IPS-15b (cell line): ENCODE data around the gene CLDN10.
A peak's percentile ranks its signal among the peaks of the same experiment; 100 is the strongest.
"Not testable (repeated sequence)": the region's sequence is repeated elsewhere in the genome, so short reads cannot be mapped to it uniquely, and the experiment has no call there.

Experiments used
- H3K27me3 ChIP-seq: one replicate; pipeline ENCODE4 v1.6.1; 2013; ENCODE audit warnings: low read length; ENCODE audit not compliant: control insufficient read depth, insufficient read depth
- H3K36me3 ChIP-seq: one replicate; pipeline ENCODE4 v1.6.1; 2013; ENCODE audit warnings: low read length; ENCODE audit not compliant: control insufficient read depth, insufficient read depth
- H3K4me1 ChIP-seq: one replicate; pipeline ENCODE4 v1.6.1; 2013; ENCODE audit warnings: mild to moderate bottlenecking, low read length; ENCODE audit not compliant: control insufficient read depth, insufficient read depth
- H3K4me3 ChIP-seq: one replicate; pipeline ENCODE4 v1.5.1; 2013; ENCODE audit warnings: low read depth, low read length
- H3K9ac ChIP-seq: one replicate; pipeline ENCODE4 v1.6.1; 2013; ENCODE audit warnings: low read depth, mild to moderate bottlenecking, low read length
- H3K9me3 ChIP-seq: one replicate; pipeline ENCODE4 v1.6.1; 2013; ENCODE audit warnings: mild to moderate bottlenecking, low read length; ENCODE audit not compliant: control insufficient read depth, insufficient read depth

Gene CLDN10, protein sequence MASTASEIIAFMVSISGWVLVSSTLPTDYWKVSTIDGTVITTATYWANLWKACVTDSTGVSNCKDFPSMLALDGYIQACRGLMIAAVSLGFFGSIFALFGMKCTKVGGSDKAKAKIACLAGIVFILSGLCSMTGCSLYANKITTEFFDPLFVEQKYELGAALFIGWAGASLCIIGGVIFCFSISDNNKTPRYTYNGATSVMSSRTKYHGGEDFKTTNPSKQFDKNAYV

DNA sequence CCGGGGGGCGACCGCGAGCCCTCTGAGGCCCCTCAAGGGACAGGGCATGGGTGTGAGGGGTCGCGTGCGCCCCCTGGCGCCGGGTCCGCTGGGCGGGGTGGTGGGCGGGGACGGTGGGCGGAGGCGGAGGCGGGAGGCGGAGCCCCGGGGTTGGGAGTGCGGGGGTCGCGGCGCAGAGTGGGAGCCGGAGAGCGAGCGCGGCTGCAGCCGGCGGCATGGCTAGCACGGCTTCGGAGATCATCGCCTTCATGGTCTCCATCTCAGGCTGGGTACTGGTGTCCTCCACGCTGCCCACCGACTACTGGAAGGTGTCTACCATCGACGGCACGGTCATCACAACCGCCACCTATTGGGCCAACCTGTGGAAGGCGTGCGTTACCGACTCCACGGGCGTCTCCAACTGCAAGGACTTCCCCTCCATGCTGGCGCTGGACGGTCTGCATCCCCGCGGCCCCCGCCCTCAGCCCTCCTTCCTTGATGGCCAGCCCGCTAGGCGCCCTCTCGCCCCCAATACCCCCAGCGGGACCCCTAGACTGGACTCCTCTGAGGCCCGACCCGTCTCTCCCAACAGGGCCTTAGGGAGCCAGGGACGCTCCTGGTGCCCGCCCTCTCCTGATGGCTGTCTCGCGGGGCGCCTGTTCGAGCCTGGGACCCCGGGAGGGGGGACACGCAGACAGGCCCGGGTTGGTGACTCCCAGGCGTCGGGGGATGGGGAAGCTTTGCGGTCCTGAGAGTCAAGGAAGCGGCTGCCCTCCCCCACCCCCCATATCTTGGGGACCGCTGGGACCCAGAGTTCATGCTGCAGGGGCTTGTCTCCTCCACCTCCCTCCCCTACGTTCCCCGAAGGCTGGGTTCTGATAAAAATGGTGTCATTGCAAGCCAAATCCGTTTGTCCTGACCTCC is at the start of gene CLDN10:
Gene CLDN10, plus strand, starts transcription at position 182 of the 903 bp plus-strand sequence. Its CDS starts 34 bp downstream, at position 216.
- no peaks in the 10 kb centered on the region for H3K36me3 ChIP-seq
- no peaks in the 10 kb centered on the region for H3K9me3 ChIP-seq
- H3K4me3 ChIP-seq: peak within 1 kb of the TSS; percentile 93
- peaks cover 20% of the 10 kb centered on the region for H3K27me3 ChIP-seq
- H3K9ac ChIP-seq: no peak within 1 kb of the TSS
- H3K4me1 ChIP-seq: peaks cover 7% of the 10 kb centered on the region

DNA sequence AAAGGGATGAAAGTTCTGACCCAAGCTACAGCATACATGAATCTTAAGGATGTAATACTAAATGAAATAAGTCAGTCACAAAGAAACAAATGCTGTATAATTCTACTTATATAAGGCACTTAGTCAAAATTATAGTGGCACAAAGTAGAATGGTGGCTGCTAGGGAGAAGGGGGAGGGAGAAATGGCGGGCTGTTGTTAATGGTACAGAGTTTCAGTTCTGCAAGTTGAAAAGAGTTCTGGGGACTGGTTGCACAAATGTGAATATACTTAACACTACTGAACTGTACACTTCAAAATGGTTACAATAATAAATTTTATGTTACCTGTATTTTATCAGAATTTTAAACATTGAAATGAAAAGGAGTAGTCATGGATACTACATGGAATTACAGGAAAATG is 48.9 kb upstream of the CLDN10 start:
- Histone ChIP-seq H3K36me3 (no peaks in the 10 kb centered on the region), H3K4me1 (peaks cover 11% of the 10 kb centered on the region), H3K9ac (no peak overlapping the region), H3K4me3 (no peak overlapping the region), H3K27me3 (peaks cover 5% of the 10 kb centered on the region), H3K9me3 (no peaks in the 10 kb centered on the region)

DNA sequence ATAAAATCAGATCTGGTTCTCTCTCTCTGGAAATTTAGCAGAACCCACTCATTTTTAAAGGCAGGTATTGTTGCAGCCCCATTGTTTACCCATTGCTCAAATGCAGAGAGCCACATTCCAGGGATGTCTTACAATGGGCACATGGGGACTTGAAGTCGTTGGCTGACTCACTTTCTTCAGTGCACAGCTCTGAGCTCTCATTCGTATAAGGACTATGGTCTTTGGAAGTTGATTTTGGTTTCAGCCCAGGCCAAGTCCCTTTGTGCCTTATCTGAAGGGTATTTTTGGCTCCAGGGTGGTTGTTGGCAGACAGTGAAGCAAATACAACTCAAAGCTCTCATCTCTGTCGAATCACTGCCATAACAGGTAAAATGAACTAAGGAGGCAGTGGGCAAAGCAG is 47.3 kb upstream of the CLDN10 start:
- H3K36me3 ChIP-seq: no peaks in the 10 kb centered on the region
- no peak overlapping the region for H3K4me3 ChIP-seq
- H3K9me3 ChIP-seq: no peaks in the 10 kb centered on the region

DNA sequence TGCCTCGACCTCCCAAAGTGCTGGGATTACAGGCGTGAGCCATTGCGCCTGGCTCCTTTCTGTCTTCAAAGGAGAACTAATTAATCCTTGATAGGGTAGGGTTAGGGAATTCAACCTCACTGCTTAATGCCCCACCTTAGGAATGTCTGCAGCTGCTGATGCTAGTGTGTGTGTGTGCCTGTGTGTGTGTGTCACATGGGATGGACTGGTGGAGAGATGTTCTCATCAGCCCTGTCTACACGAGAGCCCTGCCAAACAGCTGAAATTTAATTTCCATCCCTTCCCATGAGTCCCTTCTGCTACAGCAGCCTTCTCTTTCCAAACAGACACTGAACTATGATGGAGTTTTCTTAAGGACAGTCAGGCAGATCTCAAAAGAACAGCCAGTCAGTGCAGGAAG is 46.5 kb upstream of the CLDN10 start:
- Histone ChIP-seq H3K4me1 (peaks cover 7% of the 10 kb centered on the region), H3K9me3 (no peaks in the 10 kb centered on the region)

More for the DNA sequence above, 47.3 kb upstream of the CLDN10 start:
- Histone ChIP-seq H3K9ac (no peak overlapping the region), H3K4me1 (peaks cover 9% of the 10 kb centered on the region), H3K27me3 (peaks cover 5% of the 10 kb centered on the region)

DNA sequence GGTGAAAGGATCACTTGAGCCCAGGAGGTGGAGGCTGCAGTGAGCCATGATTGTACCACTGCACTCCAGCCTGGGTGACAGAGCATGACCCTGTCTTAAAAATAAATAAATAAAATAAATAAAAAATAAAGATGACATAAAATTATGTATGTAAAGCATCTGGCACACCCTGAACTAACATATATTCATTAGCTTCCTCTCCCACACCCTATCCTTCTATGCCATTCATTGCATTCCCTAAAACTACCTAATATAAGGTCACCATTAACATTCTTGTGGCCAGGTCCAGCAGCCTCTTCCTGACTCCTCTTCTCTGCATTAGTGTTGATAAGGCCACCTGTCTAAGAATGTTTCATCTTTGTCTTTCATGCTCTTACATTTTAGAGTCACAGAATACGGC is 44.5 kb upstream of the CLDN10 start:
- Histone ChIP-seq H3K9me3 (no peaks in the 10 kb centered on the region), H3K27me3 (no peaks in the 10 kb centered on the region), H3K9ac (no peak overlapping the region), H3K4me3 (no peak overlapping the region), H3K36me3 (no peaks in the 10 kb centered on the region), H3K4me1 (peaks cover 7% of the 10 kb centered on the region)

More for the DNA sequence above, 46.5 kb upstream of the CLDN10 start:
- Histone ChIP-seq H3K4me3 (no peak overlapping the region), H3K9ac (no peak overlapping the region), H3K36me3 (no peaks in the 10 kb centered on the region), H3K27me3 (peaks cover 5% of the 10 kb centered on the region)

DNA sequence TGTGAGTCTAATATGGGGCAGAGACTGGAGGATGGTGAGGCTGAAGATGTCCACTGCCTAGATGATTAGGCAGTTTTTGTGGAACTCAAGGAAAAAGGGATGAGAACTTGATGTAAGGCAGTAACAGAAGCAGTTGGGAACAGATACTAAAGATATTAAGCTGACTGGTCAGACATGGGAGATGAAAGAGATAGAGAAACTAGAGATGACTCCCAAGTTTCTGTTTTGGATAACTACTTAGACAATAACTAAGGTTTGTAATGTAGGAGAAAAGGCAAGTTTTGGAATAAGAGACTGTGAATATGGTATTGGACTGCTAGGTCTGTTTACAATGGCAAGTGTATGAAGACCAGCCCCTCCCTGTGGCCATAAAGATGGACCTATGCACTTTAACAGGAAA is 43.5 kb upstream of the CLDN10 start:
- Histone ChIP-seq H3K4me3 (no peak overlapping the region), H3K27me3 (no peaks in the 10 kb centered on the region), H3K9me3 (no peaks in the 10 kb centered on the region), H3K4me1 (peaks cover 7% of the 10 kb centered on the region), H3K9ac (no peak overlapping the region), H3K36me3 (no peaks in the 10 kb centered on the region)

DNA sequence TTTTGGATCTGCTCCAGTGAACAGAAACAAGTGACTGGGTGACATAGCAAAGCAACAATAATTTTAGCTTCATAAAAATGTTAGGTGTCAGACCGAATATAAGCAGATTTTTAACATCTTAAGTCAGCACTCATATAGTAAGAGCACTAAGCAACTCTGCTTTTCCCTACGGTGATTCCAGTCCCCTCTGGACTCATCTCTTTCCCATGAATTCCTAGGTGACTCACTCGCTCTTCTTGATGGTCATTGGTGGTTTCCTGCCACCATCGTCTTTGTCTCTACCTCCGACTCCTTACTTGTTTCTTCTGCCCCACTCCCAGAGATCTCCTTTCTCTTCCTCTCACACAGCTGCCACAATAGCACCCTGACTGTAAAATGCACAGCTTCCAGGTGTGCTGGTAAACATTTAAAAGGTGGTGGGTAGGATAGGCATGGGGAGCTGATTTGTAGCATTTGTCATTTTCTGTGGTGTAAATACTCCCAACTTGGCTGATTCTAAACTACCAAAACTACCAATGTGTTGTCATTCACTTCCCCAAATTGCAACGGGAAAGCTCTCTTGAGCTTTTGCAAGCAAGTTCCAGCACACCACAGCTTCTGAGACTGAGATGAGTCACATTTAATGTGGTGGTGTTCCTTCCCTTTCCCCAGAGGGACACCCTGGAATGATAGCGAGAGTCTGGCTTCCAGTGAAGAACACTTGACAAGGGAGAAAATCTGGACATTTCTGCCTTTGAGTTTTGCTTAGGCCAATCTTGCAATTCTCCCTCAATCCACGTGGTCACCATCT is 42.8 kb upstream of the CLDN10 start:
- peaks cover 7% of the 10 kb centered on the region for H3K4me1 ChIP-seq
- H3K9ac ChIP-seq: no peak overlapping the region
- no peaks in the 10 kb centered on the region for H3K9me3 ChIP-seq
- H3K36me3 ChIP-seq: no peaks in the 10 kb centered on the region
- no peaks in the 10 kb centered on the region for H3K27me3 ChIP-seq
- no peak overlapping the region for H3K4me3 ChIP-seq

DNA sequence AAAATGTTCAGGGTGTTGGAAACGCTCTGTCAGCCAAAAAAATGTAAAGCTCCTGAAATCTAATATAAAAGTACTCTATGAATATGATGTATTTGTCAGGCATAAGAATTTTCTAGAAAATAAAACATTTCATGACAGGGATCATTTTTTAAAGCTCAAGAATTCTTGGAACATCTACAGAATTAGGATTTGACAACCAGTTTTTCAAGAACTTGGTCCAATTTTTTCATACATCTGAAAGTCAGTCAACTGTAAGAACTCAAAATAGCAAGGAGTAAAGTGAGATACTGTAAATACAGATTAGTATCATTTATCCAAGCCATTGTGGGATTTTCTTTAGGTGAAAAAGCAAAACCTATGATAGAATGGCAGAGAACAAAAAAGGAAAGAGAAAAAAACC is 41.6 kb upstream of the CLDN10 start:
- Histone ChIP-seq H3K9me3 (no peaks in the 10 kb centered on the region), H3K4me3 (no peak overlapping the region), H3K9ac (no peak overlapping the region), H3K36me3 (no peaks in the 10 kb centered on the region), H3K27me3 (no peaks in the 10 kb centered on the region), H3K4me1 (no peaks in the 10 kb centered on the region)

DNA sequence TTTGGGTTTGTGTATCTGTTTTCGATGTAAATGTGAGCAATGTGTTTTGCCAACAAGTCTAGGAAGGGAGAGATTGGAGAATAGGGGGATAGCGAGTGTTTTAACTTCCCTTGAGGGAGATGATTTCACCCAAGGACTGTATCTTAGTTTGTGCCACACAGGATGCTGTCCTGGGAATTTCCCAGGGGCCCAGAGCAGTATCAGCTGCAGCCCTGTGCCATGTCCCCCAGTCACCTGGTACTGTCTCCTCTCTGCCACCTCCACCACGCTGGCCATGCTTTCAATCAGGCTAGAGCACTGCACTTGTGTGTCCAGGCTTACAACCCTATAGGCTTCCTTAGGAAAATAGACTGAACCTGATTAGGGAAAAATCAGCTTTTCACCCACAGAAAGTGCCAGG is 40.1 kb upstream of the CLDN10 start:
- no peaks in the 10 kb centered on the region for H3K27me3 ChIP-seq
- H3K9me3 ChIP-seq: no peaks in the 10 kb centered on the region
- H3K36me3 ChIP-seq: no peaks in the 10 kb centered on the region
- no peak overlapping the region for H3K4me3 ChIP-seq
- H3K9ac ChIP-seq: no peak overlapping the region
- no peaks in the 10 kb centered on the region for H3K4me1 ChIP-seq

DNA sequence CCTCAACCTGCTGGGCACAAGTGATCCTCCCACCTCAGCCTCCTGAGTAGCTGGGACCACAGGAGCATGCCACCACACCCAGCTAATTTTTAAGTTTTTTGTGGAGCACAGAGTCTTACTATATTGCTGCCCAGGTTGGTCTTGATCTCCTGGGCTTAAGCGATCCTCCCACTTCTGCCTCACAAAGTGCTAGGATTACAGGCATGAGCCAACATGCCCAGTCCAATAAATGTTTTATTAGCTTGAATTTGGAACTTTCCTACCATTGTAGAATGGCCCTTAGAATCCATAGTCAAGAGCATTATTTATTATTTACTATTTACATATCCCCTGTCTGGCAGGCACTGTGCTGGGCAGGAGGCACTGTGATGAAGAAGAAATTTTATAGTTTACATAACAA is 39.6 kb upstream of the CLDN10 start:
- H3K4me1 ChIP-seq: no peaks in the 10 kb centered on the region
- no peaks in the 10 kb centered on the region for H3K36me3 ChIP-seq
- no peak overlapping the region for H3K9ac ChIP-seq
- H3K4me3 ChIP-seq: no peak overlapping the region
- no peaks in the 10 kb centered on the region for H3K9me3 ChIP-seq
- H3K27me3 ChIP-seq: no peaks in the 10 kb centered on the region

DNA sequence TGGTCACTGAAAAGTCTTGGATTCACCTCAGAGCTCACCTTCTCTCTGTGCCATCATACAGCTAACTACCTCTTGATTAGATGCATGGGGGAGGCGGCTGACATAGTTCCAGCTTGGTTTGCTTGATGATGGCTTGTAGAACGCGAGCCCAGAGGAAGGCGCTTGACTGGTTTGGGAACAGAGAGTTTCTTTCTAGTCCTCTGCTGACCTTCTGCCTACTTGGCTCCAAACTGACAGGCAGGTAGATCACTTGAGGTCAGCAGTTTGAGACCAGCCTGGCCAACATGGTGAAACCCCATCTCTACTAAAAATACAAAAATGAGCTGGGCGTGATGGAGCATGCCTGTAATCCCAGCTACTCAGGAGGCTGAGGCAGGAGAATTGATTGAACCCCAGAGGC is 36.9 kb upstream of the CLDN10 start:
- H3K36me3 ChIP-seq, H3K4me1 ChIP-seq, H3K4me3 ChIP-seq, H3K27me3 ChIP-seq, H3K9ac ChIP-seq, H3K9me3 ChIP-seq: not testable (repeated sequence)
